Skeletal muscle tissue (tissue), 1 donor: ENCODE data around the gene ADSL. TPM values are rescaled to one million over a fixed set of nuclear protein-coding genes. Genes with fewer than 3 reads are reported as not detected.

Experiments used
- total RNA-seq: library from RNA; depleted of rRNA; stranded (reverse); fragments of >200 nt; gene quantifications from one replicate; pipeline ENCODE4 v1.2.3, GENCODE V29; 2014

ADSL gene
- total RNA-seq, 1 donor from 2014 or later, result 281 TPM

Other genes with a start within 250 kb of the ADSL start
- gene TNRC6B, start 168.6 kb upstream of the ADSL start, total RNA-seq, result 28.2 TPM
- gene SGSM3, start 24.1 kb downstream of the ADSL start, total RNA-seq, result 29.7 TPM